Measurements from ENCODE around the gene DSC1.

GRCh38 chr18:31104444-31104843 lies 58.2 kb downstream of the DSC1 start:
- TF ChIP-seq CTCF (IDR thresholded peaks at IDR 0.05) = no peak
- no peak for TF ChIP-seq POLR2A (IDR thresholded peaks at IDR 0.05)

Data from Peyer's patch (tissue), 4 donors.